NOMO-1 treated with dmso at 0.1 percent for 144 hours (cell line): ENCODE measurements around the gene ZBTB33.

Source experiments
- DNase-seq: peaks from one replicate; lab custom pipeline; 2025; ENCODE audit not compliant: unreplicated experiment; lab: John Stamatoyannopoulos, UW

The ZBTB33 gene, protein sequence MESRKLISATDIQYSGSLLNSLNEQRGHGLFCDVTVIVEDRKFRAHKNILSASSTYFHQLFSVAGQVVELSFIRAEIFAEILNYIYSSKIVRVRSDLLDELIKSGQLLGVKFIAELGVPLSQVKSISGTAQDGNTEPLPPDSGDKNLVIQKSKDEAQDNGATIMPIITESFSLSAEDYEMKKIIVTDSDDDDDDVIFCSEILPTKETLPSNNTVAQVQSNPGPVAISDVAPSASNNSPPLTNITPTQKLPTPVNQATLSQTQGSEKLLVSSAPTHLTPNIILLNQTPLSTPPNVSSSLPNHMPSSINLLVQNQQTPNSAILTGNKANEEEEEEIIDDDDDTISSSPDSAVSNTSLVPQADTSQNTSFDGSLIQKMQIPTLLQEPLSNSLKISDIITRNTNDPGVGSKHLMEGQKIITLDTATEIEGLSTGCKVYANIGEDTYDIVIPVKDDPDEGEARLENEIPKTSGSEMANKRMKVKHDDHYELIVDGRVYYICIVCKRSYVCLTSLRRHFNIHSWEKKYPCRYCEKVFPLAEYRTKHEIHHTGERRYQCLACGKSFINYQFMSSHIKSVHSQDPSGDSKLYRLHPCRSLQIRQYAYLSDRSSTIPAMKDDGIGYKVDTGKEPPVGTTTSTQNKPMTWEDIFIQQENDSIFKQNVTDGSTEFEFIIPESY

DNA sequence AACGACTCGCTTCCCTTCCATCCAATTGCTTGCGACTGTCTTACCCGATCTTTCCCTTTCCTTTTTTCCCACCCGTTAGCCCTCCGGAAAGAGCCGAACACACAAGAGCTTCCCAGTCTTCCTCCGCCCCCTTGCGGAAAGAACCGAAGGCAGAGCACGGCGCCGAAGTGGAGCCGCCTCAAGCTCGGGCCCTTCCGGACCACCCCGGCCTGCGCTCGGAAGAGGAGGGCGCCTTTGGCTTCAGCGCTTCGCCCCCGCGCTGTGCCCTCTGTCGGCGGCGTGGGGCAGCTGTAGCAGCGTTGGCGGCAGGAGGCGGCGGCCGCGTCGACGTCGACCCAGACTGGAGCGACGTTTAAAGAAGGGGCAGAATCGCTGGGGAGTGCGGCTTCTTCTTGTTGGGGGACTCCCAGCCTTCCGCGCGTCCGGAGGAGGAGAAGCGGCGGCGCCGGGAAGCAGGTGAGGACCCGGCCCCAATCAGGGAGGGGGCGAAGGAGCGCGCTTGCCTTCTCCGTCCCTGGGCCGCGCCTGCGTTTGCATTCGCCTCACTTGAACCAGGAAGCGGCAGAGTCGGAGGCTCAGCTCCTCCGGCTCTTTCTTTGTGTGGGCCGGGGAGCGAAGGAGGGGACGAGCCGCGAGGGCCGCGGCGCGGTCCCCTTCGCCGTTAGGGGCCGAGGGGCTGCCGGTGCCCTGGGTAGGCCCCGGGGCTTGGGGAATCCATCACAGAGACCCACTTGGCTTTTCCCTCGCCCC lies at the start of gene ZBTB33:
Gene ZBTB33, plus strand, starts transcription at position 291 of the 750 bp plus-strand sequence. CDS start 2,604 bp downstream, outside the sequence.
- peak; percentile 79 for DNase-seq

DNA sequence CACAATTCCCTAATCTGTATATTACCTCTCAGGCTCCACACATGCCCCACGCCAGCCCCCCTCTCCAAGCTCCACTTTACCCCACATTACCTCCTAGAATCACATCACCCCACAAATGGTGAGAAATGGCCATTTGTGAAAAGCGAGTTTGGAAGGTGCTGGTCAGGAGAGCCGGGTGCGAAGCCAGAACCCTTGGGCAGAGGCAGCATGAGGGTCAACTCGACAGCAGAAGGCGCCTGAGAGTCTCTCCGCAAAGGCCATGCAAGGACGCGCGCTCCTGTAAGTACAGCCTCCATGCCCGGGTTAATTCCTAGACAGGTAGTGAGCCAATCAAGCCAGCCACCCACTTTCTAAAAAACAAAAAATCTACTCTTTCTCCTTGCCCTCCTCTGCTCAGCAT lies 49.8 kb upstream of the ZBTB33 start:
- DNase-seq: no peak

DNA sequence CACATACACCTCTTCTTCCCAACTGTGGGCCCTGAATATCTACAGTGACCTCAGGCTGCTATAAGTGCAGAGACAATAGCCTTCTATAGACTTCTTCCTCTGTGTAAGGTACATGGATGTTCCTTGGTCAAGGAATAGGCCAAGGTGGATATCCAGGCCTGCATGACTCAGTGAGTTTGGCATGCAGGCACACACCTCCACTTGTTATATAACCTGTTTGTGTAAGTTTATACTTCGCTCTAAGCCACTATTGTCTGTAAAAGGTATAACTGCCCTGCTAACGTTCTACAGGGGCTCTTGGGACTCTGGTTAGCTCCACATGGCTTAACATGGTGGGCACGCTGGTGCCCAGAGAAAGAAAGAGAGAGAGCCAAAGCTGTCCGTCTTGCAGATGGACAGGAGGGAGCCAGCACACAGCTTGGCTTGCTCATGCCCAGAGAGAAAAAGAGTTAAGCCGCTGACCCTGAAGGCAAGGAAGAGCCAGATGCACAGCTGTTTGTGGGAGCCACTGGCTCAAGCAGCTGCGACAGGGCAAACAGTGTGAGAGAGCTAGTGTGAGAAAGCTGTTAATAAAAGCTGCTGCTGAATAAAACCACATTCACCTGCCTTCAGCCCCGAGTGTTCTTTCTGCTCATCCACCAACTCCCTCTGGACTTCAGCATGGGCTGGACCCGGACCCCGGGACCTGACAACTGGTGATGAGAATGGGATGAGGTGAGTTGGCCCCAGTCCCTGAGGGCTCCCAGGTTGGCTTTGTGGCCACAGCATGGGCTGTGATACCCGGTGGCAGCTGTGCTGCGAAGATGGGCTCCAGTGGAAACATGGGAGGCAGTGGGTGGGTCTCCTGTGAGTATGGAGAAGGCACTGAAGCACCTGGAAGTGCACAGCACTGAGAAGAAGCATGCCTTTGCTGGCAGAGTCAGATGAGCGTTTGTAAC lies 44.5 kb upstream of the ZBTB33 start:
- DNase-seq: no peak

DNA sequence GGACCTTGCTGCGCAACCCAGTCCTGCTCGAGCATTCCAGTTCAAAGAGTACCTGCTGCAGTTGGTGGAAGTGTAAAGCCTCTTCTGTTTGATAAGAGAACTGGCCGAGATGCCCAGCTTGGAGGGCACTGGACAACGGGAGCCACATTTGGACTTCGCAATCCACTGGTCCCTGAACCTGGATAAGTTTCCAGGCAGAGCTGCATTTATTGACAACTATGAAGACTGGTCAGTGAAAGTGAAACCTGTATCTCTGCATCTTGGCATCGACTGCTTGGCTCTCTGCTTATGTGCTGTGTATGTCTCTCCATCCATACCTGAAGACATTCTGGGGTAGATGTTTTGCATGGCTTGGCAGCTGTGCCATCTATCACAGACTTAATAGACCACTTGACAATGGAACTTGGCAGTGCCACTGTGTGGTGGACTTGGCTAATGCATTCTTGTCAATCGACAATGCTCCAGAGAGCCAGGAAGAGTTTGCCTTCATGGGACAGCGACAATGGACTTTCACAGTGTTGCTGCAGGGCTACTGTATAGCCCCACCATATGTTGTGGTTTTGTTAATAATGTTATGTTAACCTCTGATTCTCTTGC lies 43.5 kb upstream of the ZBTB33 start:
- no peak for DNase-seq

DNA sequence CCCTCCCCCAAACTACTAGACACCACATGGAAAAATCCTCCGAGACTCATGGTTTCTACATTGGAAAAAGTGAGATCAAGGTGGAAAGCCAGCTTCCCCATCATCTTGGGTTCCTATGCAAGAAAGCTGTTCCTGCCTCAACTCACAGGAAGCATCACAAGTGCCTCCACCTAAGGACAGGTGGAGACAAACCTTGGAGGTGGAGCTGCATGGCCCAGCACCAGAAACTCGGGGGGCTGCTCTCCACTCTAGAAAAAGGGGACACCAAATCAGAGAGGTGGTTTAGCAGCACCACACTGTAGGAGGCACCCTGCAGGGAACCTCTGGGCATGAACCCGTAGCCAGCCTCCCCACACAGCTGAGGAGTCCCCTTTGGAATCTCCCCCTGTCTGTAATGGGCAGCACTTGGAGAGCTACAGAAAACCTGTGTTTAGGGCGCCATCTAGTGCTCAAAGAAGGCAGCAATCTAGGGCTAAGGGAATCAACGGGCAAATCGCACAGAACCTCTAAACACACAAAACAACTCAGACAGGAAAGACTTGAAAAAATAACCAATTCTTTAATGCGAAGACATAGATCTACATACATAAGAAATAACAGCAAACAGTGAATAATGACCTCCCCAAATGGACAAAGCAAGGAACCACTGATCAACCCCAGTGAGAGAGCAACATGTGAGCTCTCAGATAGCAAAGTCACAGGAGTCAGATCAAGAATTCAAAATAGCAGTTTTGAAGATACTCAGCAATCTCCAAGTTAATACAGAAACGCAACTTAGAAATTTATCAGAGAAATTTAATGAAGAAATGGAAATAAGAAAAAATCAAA lies 37.0 kb upstream of the ZBTB33 start:
- peak; percentile 24 for DNase-seq

DNA sequence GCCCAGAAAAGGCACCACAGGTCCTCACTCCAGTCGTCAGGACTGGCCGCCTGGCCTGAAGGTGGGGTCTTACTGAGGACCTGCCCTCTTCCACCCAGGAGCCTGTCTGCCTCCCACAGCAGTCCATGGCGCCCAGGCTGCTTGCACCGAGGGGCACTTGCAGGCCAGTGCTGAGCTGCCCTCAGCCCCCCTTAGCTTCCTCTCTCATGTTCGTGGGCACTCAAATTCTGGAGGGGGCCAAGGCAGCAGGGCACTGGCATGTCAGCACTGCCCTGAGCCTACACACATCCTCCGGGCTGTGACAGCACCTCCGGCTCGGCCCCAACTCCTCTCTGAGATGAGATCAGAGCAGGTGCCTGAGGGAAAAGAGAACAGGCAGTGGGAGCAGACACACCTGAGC lies 27.2 kb upstream of the ZBTB33 start:
- DNase-seq: no peak

DNA sequence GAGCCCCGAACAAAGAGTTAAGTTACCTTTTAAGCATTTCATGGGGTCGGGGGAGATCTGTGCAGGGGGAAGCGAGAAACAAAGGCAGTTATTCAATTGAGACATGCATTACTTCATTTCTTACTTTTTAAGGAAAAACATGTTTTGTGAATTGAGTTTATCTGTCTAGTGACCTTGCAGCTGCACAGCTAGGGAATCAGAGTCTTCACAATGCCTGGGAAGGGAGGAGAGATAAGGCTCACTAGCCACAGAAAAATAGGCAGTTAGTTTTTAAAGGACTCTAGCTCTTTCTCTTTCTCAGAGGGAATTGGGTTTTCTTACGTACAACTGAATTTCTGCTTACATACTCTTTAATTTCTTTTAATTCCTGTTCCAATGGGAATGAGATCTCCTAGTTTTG lies 26.2 kb upstream of the ZBTB33 start:
- no peak for DNase-seq

DNA sequence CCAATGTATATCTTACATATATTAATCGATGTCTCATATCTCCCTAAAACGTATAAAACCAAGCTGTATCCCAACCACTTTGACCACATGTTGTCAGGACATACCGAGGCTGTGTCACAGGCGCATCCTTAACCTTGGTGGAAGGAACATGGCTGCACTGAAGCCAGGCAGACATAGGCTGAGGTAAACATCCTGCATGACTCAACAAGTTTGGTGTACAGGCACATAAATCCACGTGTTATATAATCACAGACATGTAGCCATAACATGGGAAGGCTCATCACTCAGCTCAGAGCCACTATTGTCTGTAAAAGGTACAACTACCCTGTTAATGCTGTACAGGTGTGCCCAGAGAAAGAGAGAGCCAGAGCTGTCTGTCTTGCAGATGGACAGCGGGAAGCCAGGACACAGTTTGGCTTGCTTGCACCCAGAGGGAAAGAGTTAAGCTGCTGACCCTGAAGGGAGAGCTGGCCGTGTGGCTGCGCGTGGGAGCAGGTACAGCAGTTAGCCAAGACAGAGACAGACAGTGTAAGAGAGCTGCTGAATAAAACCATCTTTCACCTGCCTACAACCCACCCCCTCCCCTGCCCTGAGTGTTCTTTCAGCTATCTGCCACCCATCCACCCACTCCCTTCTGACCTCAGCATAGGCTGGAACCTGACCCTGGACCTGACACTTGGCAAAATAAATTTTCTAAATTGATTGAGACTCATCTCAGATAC lies 22.3 kb upstream of the ZBTB33 start:
- DNase-seq: no peak

DNA sequence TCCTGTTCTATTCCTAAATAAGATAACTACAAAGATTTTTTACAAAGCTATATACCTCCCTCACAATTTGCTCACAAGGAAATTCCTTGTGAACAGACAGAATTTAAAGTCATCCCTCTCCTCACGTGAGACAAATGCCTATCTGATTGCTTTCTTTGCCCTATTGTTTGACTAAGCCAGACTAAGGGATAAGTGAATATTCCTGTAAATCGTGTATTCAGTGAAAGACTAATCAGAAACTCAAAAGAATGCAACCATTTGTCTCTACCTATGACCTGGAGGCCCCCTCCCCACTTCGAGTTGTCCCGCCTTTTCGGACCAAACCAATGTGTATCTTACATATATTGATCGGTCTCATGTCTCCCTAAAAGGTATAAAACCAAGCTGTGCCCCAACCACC lies 15.3 kb upstream of the ZBTB33 start:
- no peak for DNase-seq

DNA sequence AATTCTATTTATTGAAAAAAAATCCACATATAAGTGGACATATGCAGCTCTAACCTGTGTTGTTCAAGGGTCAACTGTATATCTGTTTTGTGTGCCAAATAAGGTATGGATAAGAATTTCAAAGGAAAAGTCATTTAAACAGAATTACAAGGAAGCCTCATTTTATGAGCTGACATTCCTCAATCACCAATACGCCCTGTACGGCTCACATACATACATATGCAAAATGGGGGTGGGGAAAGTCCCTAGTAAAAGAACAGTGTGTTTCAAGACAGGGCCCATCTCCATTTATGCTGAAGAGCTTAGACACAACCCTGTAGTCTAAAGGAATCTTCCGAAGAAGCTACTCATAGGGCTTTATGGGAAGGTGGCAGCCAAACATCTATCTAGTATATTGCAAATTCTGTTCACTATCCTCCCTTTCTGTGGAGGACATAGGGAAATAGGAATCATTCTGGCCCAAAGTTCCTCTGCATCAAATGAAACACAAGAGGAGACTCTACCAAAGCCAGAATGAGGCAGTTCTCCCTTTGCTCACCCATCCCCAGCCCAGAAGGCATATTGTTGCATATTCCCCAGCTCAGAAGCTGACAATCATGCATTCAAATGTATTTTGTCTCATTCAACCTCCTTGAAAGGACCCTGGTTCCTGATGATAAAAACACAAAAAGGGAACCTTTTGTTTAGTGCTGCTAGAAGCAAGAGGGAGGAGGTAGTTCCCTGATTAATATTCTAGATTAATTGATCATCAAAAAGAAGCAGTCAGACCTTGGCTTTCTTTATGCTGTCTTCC lies 13.7 kb upstream of the ZBTB33 start:
- DNase-seq: no peak

DNA sequence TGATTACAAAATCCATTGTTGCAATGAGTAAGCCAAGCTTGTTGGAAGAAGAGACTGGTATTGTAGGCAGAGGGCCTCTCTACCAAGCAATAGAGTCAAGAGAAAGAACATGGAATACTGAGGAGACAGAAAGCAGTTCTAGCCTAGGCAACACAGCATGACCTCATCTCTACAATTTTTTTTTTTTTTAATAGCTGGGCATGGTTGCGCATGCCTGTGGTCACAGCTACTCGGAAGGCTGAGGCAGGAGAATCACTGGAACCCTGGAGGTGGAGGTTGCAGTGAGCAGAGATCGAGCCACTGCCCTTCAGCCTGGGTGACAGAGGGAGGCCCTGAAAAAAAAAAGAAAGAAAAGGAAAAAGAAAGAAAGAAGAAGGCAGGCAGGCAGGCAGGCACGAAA lies 11.7 kb upstream of the ZBTB33 start:
- no peak for DNase-seq

DNA sequence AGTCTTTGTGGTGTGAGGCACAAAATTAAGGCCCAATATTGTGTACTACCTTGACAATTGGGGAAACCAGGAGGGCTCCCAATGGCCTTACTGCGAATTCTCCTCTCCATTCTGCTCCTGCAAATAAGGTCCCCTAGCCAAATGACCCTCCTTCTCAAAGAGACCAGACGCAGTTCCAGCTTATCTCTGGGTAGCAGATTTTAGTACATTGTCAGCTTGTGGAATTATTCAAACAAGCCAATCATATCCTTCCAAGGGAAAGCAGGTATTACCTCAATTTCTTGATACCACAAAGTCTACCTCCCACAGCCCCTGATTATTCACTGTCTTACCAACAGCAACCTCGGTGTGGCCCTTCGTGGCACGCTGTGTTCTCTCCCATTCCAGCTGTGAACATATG lies 7.8 kb upstream of the ZBTB33 start:
- DNase-seq: no peak

DNA sequence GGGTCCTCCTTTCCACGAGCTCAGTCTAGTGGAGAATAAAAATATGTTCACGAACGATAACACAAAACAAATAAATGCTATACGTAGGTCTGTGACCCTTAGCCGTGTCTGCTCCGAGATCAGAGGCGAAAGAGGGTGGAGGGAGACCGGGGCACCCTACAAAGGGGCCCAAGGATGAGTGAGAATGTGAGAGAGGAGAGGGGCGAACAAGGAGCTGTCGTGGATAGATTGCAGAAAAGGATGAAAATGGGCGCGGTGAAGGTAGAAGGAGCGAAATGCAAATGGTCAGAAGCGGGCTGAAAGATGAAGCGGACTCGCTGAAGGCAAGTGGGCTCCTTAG lies 6.2 kb upstream of the ZBTB33 start:
- DNase-seq: no peak

DNA sequence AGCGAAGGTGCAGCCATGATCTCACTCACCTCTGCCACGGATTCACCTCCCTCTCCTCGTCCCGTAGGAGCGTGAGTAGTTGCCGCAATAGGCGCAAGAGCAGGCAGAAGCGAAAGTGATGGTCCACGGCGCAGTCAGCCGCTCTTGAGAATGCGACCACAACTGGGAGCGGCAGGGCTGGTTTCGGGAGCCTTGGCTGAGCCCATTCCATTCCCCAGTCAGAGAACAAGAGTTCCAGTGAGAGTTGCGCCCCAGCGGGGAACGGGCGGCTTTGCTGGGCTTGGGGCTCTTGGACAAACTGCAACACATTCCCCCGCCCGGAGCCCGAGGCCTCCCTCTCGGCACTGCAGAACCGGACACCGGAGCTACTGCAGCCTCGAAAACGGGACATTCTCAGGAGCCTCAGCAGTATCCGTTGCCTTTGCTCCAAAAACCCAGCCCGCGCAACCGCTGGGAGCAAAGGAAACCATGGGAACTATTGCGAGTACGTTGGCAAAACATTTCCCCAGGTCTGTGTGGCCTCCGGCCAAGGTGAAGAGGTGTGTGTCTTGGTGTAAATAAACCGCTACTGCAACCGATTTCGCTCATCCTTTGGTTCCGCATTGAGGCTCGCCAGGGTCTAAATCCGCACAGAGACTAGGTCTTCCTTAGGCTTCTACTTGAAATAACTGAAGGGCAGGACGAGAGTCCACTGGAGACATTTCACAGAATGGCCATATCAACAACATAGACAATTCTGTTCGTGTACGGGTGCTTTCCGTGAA lies 5.7 kb upstream of the ZBTB33 start:
- peak; percentile 34 for DNase-seq

DNA sequence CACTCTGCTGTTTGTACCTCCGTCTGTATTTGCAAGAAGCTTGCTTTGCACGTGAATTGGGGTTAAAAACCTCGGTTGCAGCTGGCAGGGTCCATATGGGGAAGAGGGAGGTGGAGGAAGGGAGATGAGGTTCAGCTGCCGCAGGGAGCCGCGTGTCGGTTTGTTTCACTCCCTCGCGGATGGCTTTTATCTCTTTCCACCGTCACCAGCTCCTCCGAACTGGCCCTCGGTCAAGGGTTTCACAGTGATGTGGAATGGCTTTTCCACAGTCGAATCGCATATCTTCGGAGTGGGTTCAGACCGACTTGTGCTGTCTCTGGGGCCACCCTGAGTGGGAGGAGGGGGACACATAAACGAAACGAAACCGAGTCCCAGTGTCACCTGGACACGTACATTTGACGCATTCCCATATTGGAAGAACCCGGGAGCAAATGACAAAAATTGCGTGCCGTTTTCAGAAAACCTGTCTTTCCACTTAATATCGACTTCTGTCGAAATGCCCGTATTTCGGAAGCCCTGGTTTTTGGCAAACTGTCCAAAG lies 929 bp downstream of the ZBTB33 start:
- no peak for DNase-seq

DNA sequence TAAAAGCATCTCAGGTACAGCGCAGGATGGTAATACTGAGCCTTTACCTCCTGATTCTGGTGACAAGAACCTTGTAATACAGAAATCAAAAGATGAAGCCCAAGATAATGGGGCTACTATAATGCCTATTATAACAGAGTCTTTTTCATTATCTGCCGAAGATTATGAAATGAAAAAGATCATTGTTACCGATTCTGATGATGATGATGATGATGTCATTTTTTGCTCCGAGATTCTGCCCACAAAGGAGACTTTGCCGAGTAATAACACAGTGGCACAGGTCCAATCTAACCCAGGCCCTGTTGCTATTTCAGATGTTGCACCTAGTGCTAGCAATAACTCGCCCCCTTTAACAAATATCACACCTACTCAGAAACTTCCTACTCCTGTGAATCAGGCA lies 3.2 kb downstream of the ZBTB33 start:
- no peak for DNase-seq

DNA sequence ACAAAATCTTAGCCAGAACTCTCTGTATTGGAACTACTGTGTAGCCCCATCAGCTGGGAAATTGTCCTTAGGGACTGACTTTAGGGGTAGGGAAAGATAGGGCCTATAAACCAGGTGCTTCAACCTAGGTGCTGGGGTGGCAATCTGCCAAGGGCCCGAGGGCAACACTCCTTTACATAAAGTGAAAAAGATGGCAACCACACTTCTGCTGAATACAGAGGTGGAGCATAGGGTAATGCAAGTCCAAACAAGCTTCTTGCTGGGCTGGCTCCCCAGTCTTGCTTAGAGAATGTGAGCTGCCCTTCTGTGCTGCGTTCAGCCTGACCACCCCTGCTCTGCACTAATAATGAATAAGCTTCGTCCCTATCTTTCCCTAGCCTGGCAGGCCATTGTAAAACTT lies 9.8 kb downstream of the ZBTB33 start:
- no peak for DNase-seq
